Stimulated activated CD4-positive, alpha-beta T cell treated with anti-CD3 and anti-CD28 coated beads, Interleukin-12 subunit alpha, Interleukin-12 subunit beta, amount 100 ng/mL, for 48 hours (primary cell): Measurements from ENCODE around the gene NSD1.
A peak's percentile ranks its signal among the peaks of the same experiment; 100 is the strongest.

Source experiments
- DNase-seq, 3 donors: peaks; one replicate each; pipeline ENCODE4 v3.0.0-alpha.2; 2020; ENCODE audit warnings: low read depth in 2 of 3, low spot score in 1 of 3

NSD1 gene

GRCh38 chr5:177306674-177307543 is 173.3 kb downstream of the NSD1 start:
- no peak for DNase-seq

GRCh38 chr5:177307544-177308363 is 174.2 kb downstream of the NSD1 start:
- no peak for DNase-seq

DNA sequence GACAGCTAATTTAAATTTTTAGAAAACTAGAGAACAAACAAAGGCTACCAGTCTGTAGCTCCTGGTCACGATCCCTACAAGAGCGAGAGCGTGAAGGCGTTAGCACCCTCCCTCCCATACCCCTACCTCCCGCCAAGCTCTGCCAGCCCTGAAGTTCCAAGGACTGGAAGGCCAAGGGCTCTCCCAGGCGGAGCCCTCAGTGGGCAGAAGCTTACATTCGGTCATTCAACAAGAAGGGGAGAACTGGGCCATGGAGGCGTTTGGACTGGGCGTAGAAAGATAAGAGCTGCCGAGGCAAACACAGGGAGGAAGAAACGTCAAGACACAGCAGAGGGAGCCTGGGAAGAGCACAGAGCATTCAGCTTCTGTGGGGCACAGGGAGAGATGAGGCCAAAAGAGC is 175.2 kb downstream of the NSD1 start:
- no peak for DNase-seq

GRCh38 chr5:177309351-177310191 is 176.0 kb downstream of the NSD1 start:
- DNase-seq: peak; percentile 61 to 73 (median 62)

- no peak for DNase-seq
These were observed 176.8 kb downstream of the NSD1 start for GRCh38 chr5:177310332-177310731.

DNA sequence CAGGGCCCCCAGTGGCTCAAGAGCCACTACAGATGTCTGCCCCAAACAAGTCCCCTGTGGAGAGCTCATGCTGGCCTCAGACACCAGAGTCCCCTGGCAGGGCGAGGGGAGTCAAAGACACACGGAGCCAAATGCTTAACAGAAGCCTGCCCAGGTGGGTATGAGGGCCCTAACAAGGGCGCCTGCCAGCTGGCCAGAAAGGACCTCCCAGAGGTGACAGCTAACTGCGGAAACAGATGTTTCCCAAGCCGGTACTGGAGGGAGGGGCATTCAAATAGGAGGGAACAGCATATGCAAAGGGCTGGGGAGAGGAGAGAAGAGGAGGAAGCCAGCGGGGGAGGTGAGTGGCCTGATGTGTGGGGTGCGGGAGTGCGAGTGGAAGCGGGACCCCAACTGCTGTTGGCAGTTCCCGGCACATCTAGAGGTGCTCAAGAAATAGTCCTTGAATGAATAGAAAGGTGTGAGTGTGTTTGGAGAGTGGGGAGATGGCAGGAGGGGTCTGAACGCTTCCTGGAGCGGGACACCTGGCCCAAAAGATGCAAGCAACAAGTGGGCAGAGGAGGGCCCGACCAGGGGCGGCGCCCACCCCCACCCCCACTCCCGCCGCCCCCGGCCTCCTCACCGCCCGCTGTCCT is 177.3 kb downstream of the NSD1 start:
- DNase-seq: no peak

DNA sequence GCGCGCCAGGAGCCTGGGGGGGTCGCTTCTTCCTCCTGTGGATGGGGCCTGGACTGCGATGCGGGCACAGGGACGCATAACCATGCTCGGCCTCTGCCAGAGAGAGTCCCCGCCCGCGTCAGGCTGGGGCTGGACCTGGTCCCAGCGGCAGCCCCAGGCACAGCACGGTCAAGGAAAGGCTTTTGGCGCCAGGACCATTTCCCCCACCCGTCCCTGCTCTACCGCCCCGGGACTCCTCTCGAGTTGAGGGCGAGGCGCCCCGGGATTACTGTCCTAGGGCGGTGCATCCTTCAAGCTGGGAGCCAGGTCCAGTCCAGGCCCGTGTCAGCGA is 177.8 kb downstream of the NSD1 start:
- no peak for DNase-seq

DNA sequence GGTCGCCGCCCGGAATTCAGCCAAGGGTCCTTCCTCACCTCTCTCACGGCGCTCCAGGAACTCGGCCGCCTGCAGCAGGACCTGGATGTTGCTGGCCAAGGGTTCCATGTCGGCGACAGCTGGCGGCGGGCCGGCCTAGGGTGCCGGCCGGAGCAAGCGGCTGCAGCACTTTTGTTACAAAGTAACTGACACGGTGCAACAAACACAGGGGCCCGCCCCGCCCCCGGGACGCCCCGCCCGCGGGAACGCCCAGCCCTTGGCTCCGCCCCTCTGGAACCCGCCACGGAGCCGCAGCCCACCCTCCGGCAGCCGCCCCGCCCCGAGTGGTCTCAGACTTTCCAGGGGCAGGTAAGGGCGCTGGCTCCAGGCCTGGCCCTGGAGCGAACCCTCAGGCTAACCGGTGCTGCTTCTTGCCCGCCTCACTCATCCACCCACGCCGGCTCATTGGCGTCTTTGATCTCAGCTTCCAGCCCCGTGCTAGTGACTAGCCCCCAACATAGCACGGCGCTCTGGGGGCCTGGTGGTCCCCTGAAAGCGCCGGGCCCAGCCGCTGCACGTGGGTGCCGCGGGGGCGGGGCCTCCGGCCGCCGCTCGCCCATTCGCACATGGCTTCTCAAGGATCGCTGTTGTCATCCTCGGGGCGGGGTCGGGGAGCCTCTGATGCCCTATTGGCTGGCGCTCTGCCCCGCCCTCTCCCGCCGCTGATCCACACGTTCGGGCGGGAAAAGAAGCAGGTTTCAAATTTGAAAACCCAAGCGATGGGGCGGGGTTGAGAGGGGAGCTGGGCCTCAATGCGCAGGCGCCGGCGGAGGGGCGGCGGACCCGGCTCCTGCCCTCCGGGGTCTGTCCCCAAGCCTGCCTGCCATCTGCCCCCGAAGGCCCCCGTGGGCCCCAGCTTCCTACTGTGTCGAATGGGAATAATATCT is 178.4 kb downstream of the NSD1 start, which contains the start of gene MXD3:
MXD3 (minus strand) TSS at position 176 of the 926 bp plus-strand sequence; CDS start at position 108, 68 bp downstream.
- DNase-seq: peak; percentile 94 to 98 (median 96)

DNA sequence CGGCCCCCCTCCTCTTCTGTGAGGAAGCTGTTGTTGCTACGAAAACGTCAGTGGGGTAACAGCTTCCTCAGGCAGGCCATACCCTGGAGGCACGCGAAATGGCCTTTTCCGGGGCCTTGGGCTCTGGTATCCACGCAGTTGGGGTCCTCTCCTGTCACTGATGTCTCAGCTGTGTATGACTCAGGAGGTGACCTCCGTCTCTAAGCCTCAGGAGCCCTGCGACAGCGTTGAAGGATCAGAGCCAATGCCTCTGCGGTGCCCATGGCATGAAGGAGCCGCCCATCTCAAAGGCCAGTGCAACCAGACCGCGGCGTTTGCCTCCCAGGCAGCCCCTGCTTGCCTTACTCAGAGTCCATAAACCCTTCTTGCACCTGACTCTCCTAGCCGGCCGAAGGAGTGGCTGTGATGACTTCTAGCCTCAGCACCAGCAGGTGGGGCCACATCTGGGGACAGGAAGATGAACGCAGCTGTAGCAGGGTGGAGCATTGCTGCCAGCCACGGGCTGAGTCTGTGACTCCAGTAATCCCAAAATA is 179.1 kb downstream of the NSD1 start:
- DNase-seq: peak in 1 of 3 donors; percentile 50

- DNase-seq: no peak
These were observed 180.1 kb downstream of the NSD1 start for GRCh38 chr5:177313561-177314259.

DNA sequence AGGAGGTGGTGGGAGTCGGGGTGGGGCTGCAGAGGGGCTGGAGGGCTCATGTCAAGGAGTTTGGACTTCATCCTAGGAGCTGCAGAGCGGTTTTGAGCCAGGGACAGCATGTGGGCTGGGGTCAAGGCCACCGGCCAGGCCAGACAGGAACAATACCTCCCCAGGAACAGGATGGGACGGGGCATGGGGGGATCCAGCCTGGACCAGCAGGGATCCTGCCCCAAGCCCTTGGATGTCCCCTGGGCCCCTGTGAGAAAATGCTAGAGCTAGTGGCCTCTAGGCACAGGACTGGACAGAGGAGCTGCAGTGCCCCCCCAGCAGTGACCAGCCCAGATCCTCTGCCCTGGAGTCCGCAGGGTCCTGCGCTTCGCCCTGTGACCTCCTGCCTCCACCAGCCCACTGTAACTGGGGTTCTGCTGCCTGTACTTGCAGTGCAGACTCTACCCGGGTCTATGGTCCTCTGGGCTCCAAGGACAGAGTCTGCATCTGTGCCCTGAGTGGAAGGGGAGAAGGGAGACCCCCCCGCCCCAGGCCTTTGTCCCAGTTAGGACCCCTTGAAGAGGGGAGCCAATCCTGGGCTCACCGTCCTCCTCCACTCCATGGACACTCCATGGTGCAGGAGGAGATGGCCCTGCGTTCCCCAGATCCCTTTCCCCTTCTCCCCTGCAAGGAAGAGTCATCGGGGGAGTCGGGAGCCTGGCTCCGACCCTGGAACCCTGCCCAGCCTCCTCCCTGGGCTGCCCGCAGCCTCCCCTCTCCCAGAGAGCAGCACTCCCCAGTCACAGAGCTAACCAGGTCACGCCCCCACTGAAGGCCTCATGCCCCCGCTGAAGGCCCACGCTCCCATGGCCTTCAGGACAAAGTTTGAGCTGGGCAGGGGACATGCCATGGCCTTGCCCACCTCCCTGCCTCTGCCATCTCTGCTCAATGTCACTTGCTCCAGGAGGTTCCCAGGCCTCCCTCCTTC is 181.1 kb downstream of the NSD1 start:
- no peak for DNase-seq

DNA sequence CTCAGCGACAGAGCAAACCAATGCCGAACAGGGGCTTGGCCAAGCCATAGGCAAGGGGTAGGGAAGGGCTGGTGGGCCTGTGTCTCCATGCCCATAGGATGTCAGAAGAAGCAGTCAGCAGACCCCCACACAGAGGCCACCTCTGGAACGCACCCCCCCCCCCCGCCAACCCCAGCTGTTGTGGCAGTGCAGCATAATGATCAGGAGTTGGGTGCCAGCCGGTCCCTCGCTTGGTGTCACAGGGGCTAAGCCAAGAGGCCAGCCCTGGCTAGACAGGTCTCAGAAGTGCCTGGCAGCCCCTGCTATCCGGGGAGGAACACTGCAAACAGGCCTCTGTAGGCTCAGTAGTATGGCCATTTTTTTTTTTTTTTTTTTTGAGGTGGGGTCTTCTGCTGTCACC is 181.8 kb downstream of the NSD1 start:
- DNase-seq: no peak

DNA sequence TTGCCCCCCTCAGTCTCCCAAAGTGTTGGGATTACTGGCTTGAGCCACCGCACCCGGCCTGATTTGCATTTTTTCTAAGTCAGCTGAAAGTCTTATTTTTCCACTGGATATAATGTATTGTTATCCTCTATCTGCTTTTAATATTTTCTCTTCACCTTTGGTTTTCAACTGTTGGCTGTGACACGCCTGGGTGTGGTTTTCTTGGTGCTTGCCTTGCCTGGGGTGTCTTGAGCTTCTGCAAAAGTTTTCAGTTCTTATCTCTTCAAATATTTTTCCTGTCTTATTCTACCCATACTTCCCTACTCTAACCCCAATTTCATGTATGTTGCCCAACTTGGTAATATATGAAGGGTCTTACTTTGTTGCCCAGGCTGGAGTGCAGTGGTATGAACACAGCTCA is 182.4 kb downstream of the NSD1 start:
- DNase-seq: no peak

- peak; percentile 60 to 75 (median 61) for DNase-seq
These were observed 184.4 kb downstream of the NSD1 start for GRCh38 chr5:177317959-177318377.

DNA sequence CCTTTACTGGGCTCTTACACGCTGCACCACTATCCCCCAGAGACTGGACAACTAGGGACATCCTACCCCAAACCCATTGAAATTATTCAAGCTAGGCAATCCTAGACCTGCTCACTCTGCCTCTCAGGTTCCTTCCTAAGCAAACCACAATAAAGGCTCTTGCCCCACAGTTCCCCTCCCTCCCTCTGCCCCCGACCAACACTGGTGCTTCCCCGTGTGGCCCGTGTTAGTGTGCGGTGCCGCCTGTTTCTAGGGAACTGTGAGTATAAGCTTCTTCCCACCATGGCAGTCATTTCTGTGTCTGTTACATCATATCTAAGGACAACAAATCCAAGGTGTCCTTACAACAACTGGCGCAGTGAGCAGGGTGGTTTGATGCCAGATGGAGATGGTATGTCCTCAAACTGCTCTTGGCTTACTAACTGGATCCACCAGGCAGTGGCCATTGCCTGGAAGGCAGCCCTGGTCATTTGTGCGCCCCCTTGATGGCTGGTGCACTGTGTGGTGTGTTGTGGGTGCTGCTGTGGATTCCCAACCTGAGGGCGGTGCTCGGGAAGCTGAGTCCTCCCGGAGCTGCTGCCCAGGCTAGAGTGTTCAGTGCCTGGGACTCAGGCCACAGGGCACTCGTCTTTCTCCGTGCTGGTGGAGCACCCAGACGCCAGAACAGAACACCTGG is 186.5 kb downstream of the NSD1 start:
- DNase-seq: no peak

GRCh38 chr5:177320879-177321278 is 187.3 kb downstream of the NSD1 start:
- DNase-seq: no peak

GRCh38 chr5:177325868-177326381 is 192.4 kb downstream of the NSD1 start:
- DNase-seq: no peak
